Motor neuron (in vitro differentiated cells): ENCODE measurements around the gene TUFT1. TPM values are rescaled to one million over a fixed set of nuclear protein-coding genes. Genes with fewer than 3 reads are reported as not detected.

Source experiments
- ATAC-seq, 8 experiments: fragments of 200-7000 bp; cut with Tn5 transposase; replicated peaks in 6 of 8; 2 replicates each; pipeline ENCODE4 v1.8.0; 2021; ENCODE audit warnings: mild to moderate bottlenecking in 8 of 8, moderate library complexity in 8 of 8
- H3K27ac ChIP-seq, 2 donors: fragments of 250-450 bp; sonication (Bioruptor Pico); 2 replicates each; pipeline ENCODE4 v1.9.0; 2021; ENCODE audit warnings: antibody characterized with exemption in 2 of 2, mild to moderate bottlenecking in 2 of 2, moderate library complexity in 1 of 2
- H3K4me1 ChIP-seq, 2 donors: fragments of 250-450 bp; sonication (Bioruptor Pico); replicated peaks in 1 of 2; 2 replicates each; pipeline ENCODE4 v1.6.1; 2021; ENCODE audit warnings: antibody characterized with exemption in 2 of 2, mild to moderate bottlenecking in 2 of 2, moderate library complexity in 1 of 2
- H3K4me3 ChIP-seq, 5 donors: fragments of 250-450 bp; sonication (Bioruptor Pico); 2 replicates each; pipeline ENCODE4 v1.9.0; 2021; ENCODE audit warnings: antibody characterized with exemption in 5 of 5, mild to moderate bottlenecking in 5 of 5, moderate library complexity in 4 of 5
- WGBS, 10 experiments: fragments of 450-650 bp; shearing (Covaris generic); methylation state at CpG; one replicate each; pipeline ENCODE4 v1.0.0; 2022; 5-methylcytosine and 5-hydroxymethylcytosine counted together
- in situ Hi-C, 9 experiments: fragments of 400-800 bp; cut with MboI; loops; one replicate each; pipeline ENCODE4 v1.15.0; 2021; ENCODE audit warnings: low sequenced_read_pairs in 9 of 9, low pct_unique_long_range_greater_than_20kb in 2 of 9; ENCODE audit not compliant: unreplicated experiment in 9 of 9
- total RNA-seq, 8 experiments: library from RNA; unstranded; fragments of 300-600 nt; gene quantifications; 2 replicates each; pipeline versions ENCODE4 v1.2.3 to v1.2.4, GENCODE V29; 2022

TUFT1 gene
- total RNA-seq, result 10 to 100 TPM in 5 of 8 experiments, 1 to 10 TPM in 2, under 1 TPM in 1; 0.87 to 33.7 (median 24.6) TPM

GRCh38 chr1:151540021-151540981 is at the start of gene TUFT1:
TSS of gene TUFT1 (plus strand) at chr1:151540309. CDS start at chr1:151540367, 58 bp downstream.
- WGBS, 10 experiments, result 0 to 7% (median 3%) methylated on average over 2 to 41 of the region's 70 CpGs; no CpG with 5 or more reads in 5 of the 10 experiments
- peaks cover 27 to 28% of the 10 kb centered on the region in 2 donors for H3K4me1 ChIP-seq

GRCh38 chr1:151491641-151492040 is 48.5 kb upstream of the TUFT1 start:
- Histone ChIP-seq H3K4me3 (no peak overlapping the region), H3K4me1 (peaks cover 4 to 10% of the 10 kb centered on the region in 2 donors), H3K27ac (no peak overlapping the region)
- in situ Hi-C loops, result no loop called here
- no peak for ATAC-seq
- WGBS, 10 experiments, result 57 to 100% (median 82%) methylated on average over 1 to 5 of the region's 5 CpGs; no CpG with 5 or more reads in 2 of the 10 experiments

More at GRCh38 chr1:151540021-151540981, at the start of gene TUFT1:
- Histone ChIP-seq H3K27ac (peak within 1 kb of the TSS; percentile 49 to 88), H3K4me3 (peak within 1 kb of the TSS; percentile 57 to 69 (median 61))
- in situ Hi-C loops, result no loop called here
- ATAC-seq, result peak; percentile 67 to 89 (median 87)

GRCh38 chr1:151492120-151492519 is 48.0 kb upstream of the TUFT1 start:
- 13 to 80% methylated on average over 1 of the region's 1 CpG; no CpG with 5 or more reads in 8 of the 10 experiments for WGBS, 10 experiments
- H3K27ac ChIP-seq, result no peak overlapping the region
- ATAC-seq, result no peak
- H3K4me1 ChIP-seq, result peaks cover 4 to 10% of the 10 kb centered on the region in 2 donors
- in situ Hi-C loops, result no loop called here
- H3K4me3 ChIP-seq, result no peak overlapping the region

- H3K4me3 ChIP-seq, result no peak overlapping the region
- in situ Hi-C loops, result no loop called here
- no peak overlapping the region for H3K27ac ChIP-seq
- 49 to 100% (median 83%) methylated on average over 2 to 3 of the region's 3 CpGs for whole genome bisulfite sequencing, 10 experiments
- peaks cover 4 to 10% of the 10 kb centered on the region in 2 donors for H3K4me1 ChIP-seq
- no peak for ATAC-seq
Measured at GRCh38 chr1:151493042-151493441, 47.1 kb upstream of the TUFT1 start.

DNA sequence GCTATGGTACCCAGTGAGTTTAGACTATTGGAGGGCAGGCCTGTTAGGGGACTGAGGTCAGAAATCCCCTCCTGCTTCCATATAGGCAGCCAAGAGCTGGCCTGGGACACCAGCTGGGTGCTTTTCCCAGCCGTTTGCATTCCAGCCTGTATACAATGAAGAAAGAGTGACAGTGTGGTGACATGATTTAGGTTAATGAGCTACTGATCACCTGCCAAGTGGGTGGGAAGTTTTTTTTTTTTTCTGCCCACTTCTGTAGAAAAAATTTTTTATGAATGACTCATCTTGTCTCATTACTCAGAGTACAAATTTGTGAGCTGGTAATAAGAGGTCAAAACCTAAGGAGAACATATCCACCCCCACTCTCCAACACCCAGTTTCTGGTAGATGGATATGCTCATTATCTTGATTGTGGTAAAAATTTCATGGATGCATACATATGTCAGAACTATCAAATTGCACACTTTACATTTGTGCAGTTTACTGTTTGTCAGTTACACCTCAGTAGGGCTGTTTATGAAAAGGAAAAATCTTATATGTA is 45.3 kb upstream of the TUFT1 start:
- peaks cover 4 to 10% of the 10 kb centered on the region in 2 donors for H3K4me1 ChIP-seq
- peak; percentile 83 to 98 (median 94) for ATAC-seq
- in situ Hi-C loops, result no loop called here
- H3K27ac ChIP-seq, result peak overlapping the region in 1 of 2 donors; percentile 10
- WGBS, 10 experiments, result no CpG with 5 or more reads among the region's 1 CpG
- no peak overlapping the region for H3K4me3 ChIP-seq

DNA sequence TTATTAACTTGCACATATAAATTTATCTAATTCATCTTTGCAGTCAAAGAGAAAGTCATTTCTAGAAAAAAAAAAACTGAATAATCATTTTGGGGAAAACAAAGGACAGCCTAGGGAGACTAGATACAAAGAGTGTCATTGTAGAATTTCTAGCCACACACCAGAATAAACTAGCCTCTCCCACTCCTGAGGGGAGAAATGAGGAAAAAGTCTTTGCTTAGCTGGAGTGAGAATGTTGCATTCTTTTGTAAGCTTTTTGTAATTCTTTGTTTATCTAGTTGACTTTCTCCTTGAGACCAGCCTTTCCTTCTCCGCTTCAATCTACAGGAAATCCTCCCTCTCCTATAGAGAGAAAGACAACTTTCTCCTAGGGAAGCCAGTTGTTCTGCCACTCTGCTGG is 44.8 kb upstream of the TUFT1 start:
- H3K4me3 ChIP-seq, result no peak overlapping the region
- in situ Hi-C loops, result no loop called here
- peak overlapping the region in 1 of 2 donors; percentile 40 for H3K27ac ChIP-seq
- peaks cover 4 to 10% of the 10 kb centered on the region in 2 donors for H3K4me1 ChIP-seq
- ATAC-seq, result peak; percentile 26 to 70 (median 56)
- 20 to 100% (median 71%) methylated on average over 1 of the region's 1 CpG; no CpG with 5 or more reads in 1 of the 10 experiments for WGBS, 10 experiments

- no peak overlapping the region for H3K4me3 ChIP-seq
- no peak overlapping the region for H3K27ac ChIP-seq
- 40 to 100% (median 89%) methylated on average over 1 to 5 of the region's 5 CpGs; no CpG with 5 or more reads in 1 of the 10 experiments for WGBS, 10 experiments
- peaks cover 5 to 7% of the 10 kb centered on the region in 2 donors for H3K4me1 ChIP-seq
- in situ Hi-C loops, result no loop called here
- peak in 2 of 8 experiments; percentile 39 to 44 for ATAC-seq
Measured at GRCh38 chr1:151499365-151499764, 40.7 kb upstream of the TUFT1 start.

- no peak overlapping the region for H3K27ac ChIP-seq
- WGBS, 10 experiments, result 0 to 92% (median 71%) methylated on average over 1 of the region's 1 CpG; no CpG with 5 or more reads in 5 of the 10 experiments
- H3K4me3 ChIP-seq, result no peak overlapping the region
- no peak for ATAC-seq
- in situ Hi-C loops, result no loop called here
- peaks cover 2 to 3% of the 10 kb centered on the region in 2 donors for H3K4me1 ChIP-seq
Measured at GRCh38 chr1:151499930-151500329, 40.2 kb upstream of the TUFT1 start.

- 19 to 93% (median 71%) methylated on average over 3 to 10 of the region's 10 CpGs; no CpG with 5 or more reads in 4 of the 10 experiments for WGBS, 10 experiments
- ATAC-seq, result no peak
- H3K4me3 ChIP-seq, result no peak overlapping the region
- in situ Hi-C loops, result no loop called here
- H3K4me1 ChIP-seq, result peaks cover 0 to 3% of the 10 kb centered on the region in 2 donors
- no peak overlapping the region for H3K27ac ChIP-seq
Measured at GRCh38 chr1:151501474-151501873, 38.6 kb upstream of the TUFT1 start.

DNA sequence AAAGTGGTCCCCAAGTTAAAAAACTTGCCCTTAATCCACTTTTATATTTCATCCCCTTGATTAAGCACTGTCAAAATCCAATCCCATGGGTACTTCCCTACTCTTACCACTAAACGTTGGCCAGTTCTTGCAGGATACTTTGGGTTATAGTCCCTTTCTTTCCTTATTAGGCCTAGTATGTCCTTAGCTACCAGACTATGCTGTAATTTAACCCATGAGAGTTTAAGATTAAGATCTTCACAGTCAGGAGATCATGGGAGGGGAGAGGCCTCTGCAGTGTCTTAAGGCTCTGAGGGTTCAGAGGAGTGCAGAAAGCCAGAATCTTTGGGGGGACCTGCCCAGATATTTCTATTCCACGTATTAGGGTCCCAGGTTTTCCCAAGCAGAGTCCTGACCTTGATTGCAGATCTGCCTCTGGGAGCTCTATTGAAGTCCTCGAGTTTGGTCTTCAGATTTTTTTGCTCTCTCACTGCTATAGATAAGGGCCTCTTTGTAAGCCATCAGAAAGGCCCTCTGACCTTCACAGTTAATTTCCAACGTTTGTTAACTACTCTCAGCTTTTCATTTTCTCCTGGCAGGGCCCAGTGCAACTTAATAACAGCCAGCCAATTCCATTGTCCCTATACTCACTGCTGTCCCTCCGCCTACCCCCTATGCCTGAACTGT is 37.9 kb upstream of the TUFT1 start:
- Histone ChIP-seq H3K27ac (no peak overlapping the region), H3K4me3 (no peak overlapping the region), H3K4me1 (peaks cover 0 to 3% of the 10 kb centered on the region in 2 donors)
- in situ Hi-C loops, result no loop called here
- 0 to 68% (median 38%) methylated on average over 1 to 5 of the region's 5 CpGs for WGBS, 10 experiments
- ATAC-seq, result no peak

DNA sequence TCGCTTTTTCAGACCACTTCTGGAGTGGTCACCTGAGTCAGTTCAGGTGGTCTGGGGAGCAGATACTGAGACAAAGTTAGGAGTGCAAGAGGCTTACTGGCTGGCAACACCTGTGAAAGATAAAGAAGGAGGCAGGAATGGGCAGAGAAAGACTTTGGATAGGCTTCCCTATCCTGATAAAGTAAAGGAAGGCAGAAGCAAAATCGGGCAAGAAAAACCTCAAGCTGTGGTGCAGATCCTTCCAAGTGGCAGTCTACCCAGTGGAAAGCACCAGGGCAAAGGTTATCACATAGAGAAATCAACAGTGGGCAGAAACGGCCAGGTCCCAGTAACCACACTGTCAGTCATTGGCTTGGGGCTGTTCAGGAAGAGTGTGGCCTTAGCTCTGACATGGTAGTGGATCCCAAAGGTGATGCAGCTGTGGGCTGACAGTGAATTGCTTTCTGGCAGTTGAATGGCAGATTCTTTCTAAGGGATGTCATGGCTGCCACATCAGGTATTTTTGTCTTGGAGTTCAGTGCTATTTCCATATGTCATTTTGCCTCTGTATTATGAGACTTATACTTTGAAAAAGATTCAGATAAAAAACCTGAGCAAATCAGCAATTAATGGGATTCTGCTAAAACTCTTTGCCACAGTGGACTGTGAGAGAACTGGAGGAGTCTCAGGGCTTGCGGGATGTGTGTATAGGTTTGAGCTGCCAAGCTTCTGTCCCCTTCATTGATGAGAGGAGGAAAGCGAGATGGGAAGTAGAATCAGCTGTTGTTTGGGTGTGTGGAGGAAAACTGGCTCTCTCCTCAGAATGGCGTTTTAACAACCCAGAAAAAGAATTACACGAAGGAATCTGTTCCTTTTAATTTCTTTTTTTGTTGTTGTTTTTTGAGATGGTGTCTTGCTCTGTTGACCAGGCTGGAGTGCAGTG is 37.0 kb upstream of the TUFT1 start:
- ATAC-seq, result no peak
- H3K27ac ChIP-seq, result no peak overlapping the region
- in situ Hi-C loops, result no loop called here
- WGBS, 10 experiments, result 44 to 82% (median 66%) methylated on average over 2 to 7 of the region's 7 CpGs; no CpG with 5 or more reads in 1 of the 10 experiments
- H3K4me1 ChIP-seq, result peaks cover 0 to 3% of the 10 kb centered on the region in 2 donors
- H3K4me3 ChIP-seq, result no peak overlapping the region

GRCh38 chr1:151504252-151504651 is 35.9 kb upstream of the TUFT1 start:
- in situ Hi-C loops, result no loop called here
- Histone ChIP-seq H3K27ac (no peak overlapping the region), H3K4me1 (peaks cover 0 to 3% of the 10 kb centered on the region in 2 donors), H3K4me3 (no peak overlapping the region)
- no peak for ATAC-seq
- WGBS, 10 experiments, result 14 to 67% (median 33%) methylated on average over 1 to 3 of the region's 3 CpGs; no CpG with 5 or more reads in 1 of the 10 experiments
